Fibroblast of villous mesenchyme (primary cell): ENCODE results near the gene CABP5. TPM values are rescaled to one million over a fixed set of nuclear protein-coding genes. Genes with fewer than 3 reads are reported as not detected.

Experiments
- DNase-seq: peaks from one replicate; pipeline ENCODE4 v3.0.0-alpha.2; 2010; ENCODE audit warnings: low read depth
- H3K4me3 ChIP-seq: 2 replicates; pipeline ENCODE4 v1.5.1; 2011; ENCODE audit warnings: low read depth, mild to moderate bottlenecking, low read length
- total RNA-seq: library from RNA; depleted of rRNA; stranded (reverse); fragments of >200 nt; gene quantifications from 2 replicates; pipeline ENCODE4 v1.2.3, GENCODE V29; 2012
- TF ChIP-seq, protein P1 (sequence below): IDR thresholded peaks from 2 replicates; pipeline ENCODE4 v1.5.1; 2012; ENCODE audit warnings: low read depth, mild to moderate bottlenecking, low read length; ENCODE audit not compliant: insufficient read depth

The CABP5 gene
- total RNA-seq, 1 donor, result not detected

DNA sequence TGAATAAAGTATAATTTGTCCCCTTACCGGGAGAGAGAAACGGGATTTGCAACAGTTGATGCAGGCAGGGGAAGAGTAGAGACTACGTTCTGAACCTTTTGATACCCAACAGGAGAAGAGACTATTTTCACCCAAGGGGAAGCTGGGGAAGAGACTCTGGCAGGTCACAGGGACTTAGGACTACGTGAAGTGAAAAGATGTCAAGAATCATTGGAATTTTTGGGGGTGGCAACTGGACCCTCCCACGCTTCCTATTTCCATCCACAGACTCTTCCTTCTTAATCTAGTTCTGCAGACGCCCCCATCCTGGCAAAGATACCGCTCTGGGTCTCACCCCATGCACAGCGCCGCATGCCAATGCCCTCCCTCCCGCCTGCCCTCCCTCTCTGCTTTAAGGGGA lies 13.8 kb downstream of the CABP5 start:
- TF ChIP-seq, protein P1, sequence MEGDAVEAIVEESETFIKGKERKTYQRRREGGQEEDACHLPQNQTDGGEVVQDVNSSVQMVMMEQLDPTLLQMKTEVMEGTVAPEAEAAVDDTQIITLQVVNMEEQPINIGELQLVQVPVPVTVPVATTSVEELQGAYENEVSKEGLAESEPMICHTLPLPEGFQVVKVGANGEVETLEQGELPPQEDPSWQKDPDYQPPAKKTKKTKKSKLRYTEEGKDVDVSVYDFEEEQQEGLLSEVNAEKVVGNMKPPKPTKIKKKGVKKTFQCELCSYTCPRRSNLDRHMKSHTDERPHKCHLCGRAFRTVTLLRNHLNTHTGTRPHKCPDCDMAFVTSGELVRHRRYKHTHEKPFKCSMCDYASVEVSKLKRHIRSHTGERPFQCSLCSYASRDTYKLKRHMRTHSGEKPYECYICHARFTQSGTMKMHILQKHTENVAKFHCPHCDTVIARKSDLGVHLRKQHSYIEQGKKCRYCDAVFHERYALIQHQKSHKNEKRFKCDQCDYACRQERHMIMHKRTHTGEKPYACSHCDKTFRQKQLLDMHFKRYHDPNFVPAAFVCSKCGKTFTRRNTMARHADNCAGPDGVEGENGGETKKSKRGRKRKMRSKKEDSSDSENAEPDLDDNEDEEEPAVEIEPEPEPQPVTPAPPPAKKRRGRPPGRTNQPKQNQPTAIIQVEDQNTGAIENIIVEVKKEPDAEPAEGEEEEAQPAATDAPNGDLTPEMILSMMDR, result no peak
- H3K4me3 ChIP-seq, result no peak overlapping the region
- DNase-seq, result no peak

GRCh38 chr19:48029431-48029830 lies 14.4 kb downstream of the CABP5 start:
- DNase-seq, result no peak
- no peak overlapping the region for H3K4me3 ChIP-seq
- TF ChIP-seq, protein P1, result no peak

DNA sequence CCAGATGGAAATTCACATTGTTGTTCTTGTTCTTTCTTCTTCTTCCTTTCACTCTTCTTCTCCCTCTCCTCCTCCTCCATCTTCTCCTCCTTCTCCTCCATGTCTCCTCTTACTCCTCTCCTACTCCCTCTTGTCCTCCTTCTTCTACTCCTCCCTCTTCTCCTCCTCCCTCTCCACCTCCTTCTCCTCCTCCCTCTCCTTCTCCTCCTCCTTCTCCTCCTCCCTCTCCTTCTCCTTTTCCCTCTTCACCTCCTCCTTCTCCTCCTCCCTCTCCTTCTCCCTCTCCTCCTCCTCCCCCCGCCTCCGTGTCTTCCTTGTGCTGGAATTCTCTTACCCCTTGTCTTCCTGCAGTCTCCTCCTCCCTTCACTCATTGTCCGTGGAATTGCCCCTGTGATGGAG lies 18.4 kb downstream of the CABP5 start:
- DNase-seq, result no peak
- no peak overlapping the region for H3K4me3 ChIP-seq
- TF ChIP-seq, protein P1, result no peak

- no peak overlapping the region for H3K4me3 ChIP-seq
- TF ChIP-seq, protein P1, result no peak
- DNase-seq, result no peak
These were observed 20.4 kb downstream of the CABP5 start for GRCh38 chr19:48023518-48023917.

DNA sequence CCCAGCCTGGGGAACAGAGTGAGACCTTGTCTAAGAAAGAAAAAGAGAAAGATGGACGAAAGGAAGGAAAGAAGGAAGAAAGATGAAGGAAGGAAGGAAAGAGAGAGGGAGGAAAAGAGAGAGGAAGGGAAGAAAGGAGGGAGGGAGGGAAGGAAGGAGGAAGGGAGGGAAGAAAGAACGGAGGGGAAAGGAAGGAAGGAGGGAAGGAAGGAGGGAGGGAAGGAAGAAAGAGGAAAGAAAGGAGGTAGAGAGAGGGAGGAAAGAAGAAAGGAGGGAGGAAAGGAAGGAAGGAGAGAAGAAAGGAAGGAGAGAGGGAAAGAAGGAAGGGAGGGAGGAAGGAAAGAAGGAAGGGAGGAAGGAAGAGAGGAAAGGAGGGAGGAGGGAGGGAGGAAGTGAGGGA lies 20.9 kb downstream of the CABP5 start:
- no peak for DNase-seq
- TF ChIP-seq, protein P1, result no peak
- no peak overlapping the region for H3K4me3 ChIP-seq

DNA sequence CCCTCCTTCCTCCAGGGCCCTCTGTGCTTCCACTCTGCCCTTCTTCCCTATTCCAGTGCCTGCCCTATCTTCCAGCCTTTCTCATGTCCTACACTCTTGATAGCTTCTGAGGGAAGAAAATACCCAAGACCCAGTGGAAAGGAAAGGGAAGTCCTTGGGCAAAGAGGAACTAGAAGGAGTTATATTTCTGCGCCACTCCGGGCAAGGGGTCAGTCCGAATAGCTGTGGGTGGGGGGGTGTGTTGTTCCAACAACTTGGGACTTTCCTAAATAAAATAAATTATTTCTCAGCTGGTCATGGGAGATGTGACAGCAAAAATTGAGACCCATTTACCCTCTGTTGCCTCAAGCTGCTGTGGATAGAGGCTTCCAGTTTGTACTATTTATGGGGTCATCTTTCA lies 23.2 kb downstream of the CABP5 start:
- DNase-seq, result no peak
- no peak overlapping the region for H3K4me3 ChIP-seq
- TF ChIP-seq, protein P1, result no peak
